ENCODE results near the gene DMRT3.

Gene DMRT3

GRCh38 chr9:950139-950538 lies 26.3 kb upstream of the DMRT3 start:
- H3K27me3 ChIP-seq (ENCODE audit: insufficient read depth, low read length, poor library complexity): no peaks in the 10 kb centered on the region
- ATAC-seq (ENCODE audit: insufficient read depth, low read depth): no peak
- no peak overlapping the region for H3K4me3 ChIP-seq (ENCODE audit: low read depth in 1 of 2, low read length in 2 of 2)
- H2AFZ ChIP-seq (ENCODE audit: low read depth, low read length): no peak overlapping the region
- H3K36me3 ChIP-seq (ENCODE audit: insufficient read depth, low read length): no peaks in the 10 kb centered on the region
- no peaks in the 10 kb centered on the region for H3K9me3 ChIP-seq (ENCODE audit: insufficient read depth, low read length, severe bottlenecking)
- H3K27ac ChIP-seq (ENCODE audit: low read length): no peak overlapping the region
- H3K9ac ChIP-seq (ENCODE audit: low read depth, low read length): no peak overlapping the region
- TF ChIP-seq EZH2 (IDR thresholded peaks at IDR 0.05; ENCODE audit: borderline replicate concordance, low read depth, low read length, severe bottlenecking): no peak
- TF ChIP-seq, protein P1, sequence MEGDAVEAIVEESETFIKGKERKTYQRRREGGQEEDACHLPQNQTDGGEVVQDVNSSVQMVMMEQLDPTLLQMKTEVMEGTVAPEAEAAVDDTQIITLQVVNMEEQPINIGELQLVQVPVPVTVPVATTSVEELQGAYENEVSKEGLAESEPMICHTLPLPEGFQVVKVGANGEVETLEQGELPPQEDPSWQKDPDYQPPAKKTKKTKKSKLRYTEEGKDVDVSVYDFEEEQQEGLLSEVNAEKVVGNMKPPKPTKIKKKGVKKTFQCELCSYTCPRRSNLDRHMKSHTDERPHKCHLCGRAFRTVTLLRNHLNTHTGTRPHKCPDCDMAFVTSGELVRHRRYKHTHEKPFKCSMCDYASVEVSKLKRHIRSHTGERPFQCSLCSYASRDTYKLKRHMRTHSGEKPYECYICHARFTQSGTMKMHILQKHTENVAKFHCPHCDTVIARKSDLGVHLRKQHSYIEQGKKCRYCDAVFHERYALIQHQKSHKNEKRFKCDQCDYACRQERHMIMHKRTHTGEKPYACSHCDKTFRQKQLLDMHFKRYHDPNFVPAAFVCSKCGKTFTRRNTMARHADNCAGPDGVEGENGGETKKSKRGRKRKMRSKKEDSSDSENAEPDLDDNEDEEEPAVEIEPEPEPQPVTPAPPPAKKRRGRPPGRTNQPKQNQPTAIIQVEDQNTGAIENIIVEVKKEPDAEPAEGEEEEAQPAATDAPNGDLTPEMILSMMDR (IDR thresholded peaks at IDR 0.05; ENCODE audit: borderline replicate concordance, extremely low read depth, low read length, poor library complexity, severe bottlenecking): no peak
- H4K20me1 ChIP-seq (ENCODE audit: insufficient read depth, low read length): no peaks in the 10 kb centered on the region
- no peaks in the 10 kb centered on the region for H3K79me2 ChIP-seq (ENCODE audit: insufficient read depth, low read length)
- no peak overlapping the region for H3K4me2 ChIP-seq (ENCODE audit: insufficient read depth, low read length)
- DNase-seq: no peak
- H3K4me1 ChIP-seq (ENCODE audit: insufficient read depth, low read length): no peaks in the 10 kb centered on the region

- no peak overlapping the region for H3K4me3 ChIP-seq (ENCODE audit: low read depth in 1 of 2, low read length in 2 of 2)
- no peak overlapping the region for H2AFZ ChIP-seq (ENCODE audit: low read depth, low read length)
- no peaks in the 10 kb centered on the region for H4K20me1 ChIP-seq (ENCODE audit: insufficient read depth, low read length)
- no peaks in the 10 kb centered on the region for H3K79me2 ChIP-seq (ENCODE audit: insufficient read depth, low read length)
- TF ChIP-seq EZH2 (IDR thresholded peaks at IDR 0.05; ENCODE audit: borderline replicate concordance, low read depth, low read length, severe bottlenecking): no peak
- TF ChIP-seq, protein P1 (IDR thresholded peaks at IDR 0.05; ENCODE audit: borderline replicate concordance, extremely low read depth, low read length, poor library complexity, severe bottlenecking): no peak
- no peak for ATAC-seq (ENCODE audit: insufficient read depth, low read depth)
- no peaks in the 10 kb centered on the region for H3K36me3 ChIP-seq (ENCODE audit: insufficient read depth, low read length)
- no peak for DNase-seq
- no peak overlapping the region for H3K27ac ChIP-seq (ENCODE audit: low read length)
- no peak overlapping the region for H3K9ac ChIP-seq (ENCODE audit: low read depth, low read length)
- H3K4me1 ChIP-seq (ENCODE audit: insufficient read depth, low read length): no peaks in the 10 kb centered on the region
- H3K9me3 ChIP-seq (ENCODE audit: insufficient read depth, low read length, severe bottlenecking): no peaks in the 10 kb centered on the region
- H3K4me2 ChIP-seq (ENCODE audit: insufficient read depth, low read length): no peak overlapping the region
- H3K27me3 ChIP-seq (ENCODE audit: insufficient read depth, low read length, poor library complexity): no peaks in the 10 kb centered on the region
These were observed 23.9 kb upstream of the DMRT3 start for GRCh38 chr9:952546-952945.

DNA sequence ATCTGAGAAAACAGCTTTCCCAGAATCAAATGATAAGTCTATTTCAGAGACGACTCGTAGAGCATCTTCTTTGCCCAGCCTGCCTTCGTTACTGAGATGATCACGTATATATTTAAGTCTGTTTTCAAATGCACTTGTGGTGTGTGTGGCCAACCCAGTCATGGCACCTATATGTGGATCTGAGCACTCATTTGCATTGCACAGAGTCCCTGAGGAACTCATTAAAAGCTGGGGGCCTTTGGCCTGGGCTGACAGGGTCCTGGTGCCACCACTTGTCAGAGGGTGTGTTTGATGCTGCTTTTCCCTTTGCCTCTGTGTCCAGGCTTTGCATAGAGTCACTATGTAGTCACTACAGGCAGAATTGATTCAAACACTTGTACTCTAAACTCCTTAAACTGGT lies 17.4 kb upstream of the DMRT3 start:
- no peak overlapping the region for H3K4me3 ChIP-seq (ENCODE audit: low read depth in 1 of 2, low read length in 2 of 2)
- no peaks in the 10 kb centered on the region for H3K4me1 ChIP-seq (ENCODE audit: insufficient read depth, low read length)
- no peak for DNase-seq
- no peak overlapping the region for H3K4me2 ChIP-seq (ENCODE audit: insufficient read depth, low read length)
- TF ChIP-seq EZH2 (IDR thresholded peaks at IDR 0.05; ENCODE audit: borderline replicate concordance, low read depth, low read length, severe bottlenecking): no peak
- TF ChIP-seq, protein P1 (IDR thresholded peaks at IDR 0.05; ENCODE audit: borderline replicate concordance, extremely low read depth, low read length, poor library complexity, severe bottlenecking): no peak
- no peaks in the 10 kb centered on the region for H3K79me2 ChIP-seq (ENCODE audit: insufficient read depth, low read length)
- no peak overlapping the region for H3K27ac ChIP-seq (ENCODE audit: low read length)
- H3K36me3 ChIP-seq (ENCODE audit: insufficient read depth, low read length): no peaks in the 10 kb centered on the region
- H4K20me1 ChIP-seq (ENCODE audit: insufficient read depth, low read length): no peaks in the 10 kb centered on the region
- H3K9me3 ChIP-seq (ENCODE audit: insufficient read depth, low read length, severe bottlenecking): no peaks in the 10 kb centered on the region
- no peak overlapping the region for H2AFZ ChIP-seq (ENCODE audit: low read depth, low read length)
- ATAC-seq (ENCODE audit: insufficient read depth, low read depth): no peak
- peaks cover 16% of the 10 kb centered on the region for H3K27me3 ChIP-seq (ENCODE audit: insufficient read depth, low read length, poor library complexity)
- no peak overlapping the region for H3K9ac ChIP-seq (ENCODE audit: low read depth, low read length)

- H3K4me1 ChIP-seq (ENCODE audit: insufficient read depth, low read length): no peaks in the 10 kb centered on the region
- no peak overlapping the region for H3K9ac ChIP-seq (ENCODE audit: low read depth, low read length)
- H3K27ac ChIP-seq (ENCODE audit: low read length): no peak overlapping the region
- H3K4me2 ChIP-seq (ENCODE audit: insufficient read depth, low read length): no peak overlapping the region
- H3K36me3 ChIP-seq (ENCODE audit: insufficient read depth, low read length): no peaks in the 10 kb centered on the region
- DNase-seq: no peak
- no peaks in the 10 kb centered on the region for H4K20me1 ChIP-seq (ENCODE audit: insufficient read depth, low read length)
- no peak overlapping the region for H2AFZ ChIP-seq (ENCODE audit: low read depth, low read length)
- H3K79me2 ChIP-seq (ENCODE audit: insufficient read depth, low read length): no peaks in the 10 kb centered on the region
- no peak for TF ChIP-seq EZH2 (IDR thresholded peaks at IDR 0.05; ENCODE audit: borderline replicate concordance, low read depth, low read length, severe bottlenecking)
- TF ChIP-seq, protein P1 (IDR thresholded peaks at IDR 0.05; ENCODE audit: borderline replicate concordance, extremely low read depth, low read length, poor library complexity, severe bottlenecking): no peak
- no peak overlapping the region for H3K4me3 ChIP-seq (ENCODE audit: low read depth in 1 of 2, low read length in 2 of 2)
- no peak for ATAC-seq (ENCODE audit: insufficient read depth, low read depth)
- peaks cover 20% of the 10 kb centered on the region for H3K27me3 ChIP-seq (ENCODE audit: insufficient read depth, low read length, poor library complexity)
- H3K9me3 ChIP-seq (ENCODE audit: insufficient read depth, low read length, severe bottlenecking): no peaks in the 10 kb centered on the region
These were observed 16.5 kb upstream of the DMRT3 start for GRCh38 chr9:959914-960313.
